SU-DHL-6 (cell line): Measurements from ENCODE around the gene NAA11.

ENCODE experiments used
- H2AFZ ChIP-seq: fragments of 200-600 bp; sonication (generic); 2 replicates; pipeline ENCODE4 v1.6.1; 2014; ENCODE audit warnings: low read depth, mild to moderate bottlenecking, moderate library complexity, mixed read lengths, antibody characterized with exemption, low read length; ENCODE audit not compliant: severe bottlenecking
- H3F3A ChIP-seq: fragments of 200-600 bp; shearing (Covaris generic); 2 replicates; pipeline ENCODE4 v1.6.0; 2016; ENCODE audit warnings: antibody characterized with exemption, mild to moderate bottlenecking; ENCODE audit not compliant: insufficient read depth
- H3K27ac ChIP-seq: fragments of 200-600 bp; sonication (generic); 2 replicates; pipeline ENCODE4 v1.5.1; 2016; ENCODE audit warnings: low read depth, mild to moderate bottlenecking, low read length, moderate library complexity, mixed read lengths
- H3K27me3 ChIP-seq: fragments of 200-600 bp; sonication (generic), shearing (Covaris generic); 2 replicates; pipeline ENCODE4 v1.6.0; 2014; ENCODE audit warnings: mild to moderate bottlenecking, low read length
- H3K36me3 ChIP-seq: fragments of 200-600 bp; sonication (generic); 2 replicates; pipeline ENCODE4 v1.6.1; 2014; ENCODE audit warnings: mild to moderate bottlenecking, low read length, mixed read lengths
- H3K4me2 ChIP-seq: fragments of 300-600, 200-600 bp; shearing (Covaris generic), sonication (generic); 2 replicates; pipeline ENCODE4 v1.6.0; 2014; ENCODE audit warnings: low read length, low read depth, mild to moderate bottlenecking; ENCODE audit not compliant: poor library complexity, severe bottlenecking
- H3K4me3 ChIP-seq: fragments of 200-600 bp; sonication (generic); 2 replicates; pipeline ENCODE4 v1.5.1; 2014; ENCODE audit warnings: antibody characterized with exemption, low read length, mild to moderate bottlenecking, mixed read lengths; ENCODE audit not compliant: insufficient read depth, poor library complexity, severe bottlenecking
- H3K79me2 ChIP-seq: fragments of 200-600 bp; sonication (generic); 2 replicates; pipeline ENCODE4 v1.6.1; 2014; ENCODE audit warnings: mild to moderate bottlenecking, low read length, moderate library complexity; ENCODE audit not compliant: insufficient read depth
- H3K9ac ChIP-seq: fragments of 200-600 bp; sonication (generic); 2 replicates; pipeline ENCODE4 v1.7.0; 2014; ENCODE audit warnings: mild to moderate bottlenecking, low read length
- H3K9me2 ChIP-seq: fragments of 200-600 bp; sonication (generic); replicated peaks from 2 replicates; pipeline ENCODE4 v1.6.1; 2014; ENCODE audit warnings: low read length; ENCODE audit not compliant: insufficient read depth
- H3K9me3 ChIP-seq: fragments of 200-600 bp; sonication (generic); 2 replicates; pipeline ENCODE4 v1.6.1; 2014; ENCODE audit warnings: low read length, mixed read lengths; ENCODE audit not compliant: insufficient read depth
- H4K20me1 ChIP-seq: fragments of 200-600 bp; sonication (generic); 2 replicates; pipeline ENCODE4 v1.6.1; 2014; ENCODE audit warnings: low read depth, mild to moderate bottlenecking, antibody characterized with exemption, low read length, moderate library complexity, mixed read lengths
- CTCF ChIP-seq: fragments of 200-600 bp; sonication (generic); IDR thresholded peaks from one replicate; pipeline ENCODE4 v1.5.1; 2017; ENCODE audit warnings: antibody characterized with exemption, mild to moderate bottlenecking, low read length, moderate library complexity; ENCODE audit not compliant: insufficient read depth, poor library complexity, severe bottlenecking
- EZH2phosphoT487 ChIP-seq: fragments of 200-600 bp; sonication (generic), shearing (Covaris generic); conservative IDR thresholded peaks from 2 replicates; pipeline ENCODE4 v1.6.1; 2018; ENCODE audit warnings: mild to moderate bottlenecking, antibody characterized with exemption, low read length, moderate library complexity, mixed read lengths

NAA11 gene

GRCh38 chr4:79325864-79326328 is at the start of gene NAA11:
TSS of gene NAA11 (minus strand) at chr4:79326061. CDS start at chr4:79325877, 184 bp downstream.
- no peak for TF ChIP-seq EZH2phosphoT487
- no peak for TF ChIP-seq CTCF
- Histone ChIP-seq H3K36me3 (no peaks in the 10 kb centered on the region), H3K79me2 (no peaks in the 10 kb centered on the region), H2AFZ (no peak within 1 kb of the TSS), H3K4me3 (no peak within 1 kb of the TSS), H3K9me2 (no peaks in the 10 kb centered on the region), H4K20me1 (no peaks in the 10 kb centered on the region), H3K27ac (no peak within 1 kb of the TSS), H3K27me3 (no peaks in the 10 kb centered on the region), H3F3A (no peaks in the 10 kb centered on the region), H3K9me3 (no peaks in the 10 kb centered on the region), H3K9ac (no peak within 1 kb of the TSS), H3K4me2 (no peak within 1 kb of the TSS)

GRCh38 chr4:79370026-79370425 is 44.2 kb upstream of the NAA11 start:
- no peaks in the 10 kb centered on the region for H3K9me2 ChIP-seq
- H3K4me2 ChIP-seq: no peak overlapping the region
- H3K79me2 ChIP-seq: no peaks in the 10 kb centered on the region
- H3F3A ChIP-seq: no peaks in the 10 kb centered on the region
- TF ChIP-seq CTCF (no peak), EZH2phosphoT487 (no peak)
- H3K27me3 ChIP-seq: no peaks in the 10 kb centered on the region
- H3K36me3 ChIP-seq: no peaks in the 10 kb centered on the region
- no peak overlapping the region for H3K9ac ChIP-seq
- no peaks in the 10 kb centered on the region for H4K20me1 ChIP-seq
- no peak overlapping the region for H3K27ac ChIP-seq
- no peak overlapping the region for H3K4me3 ChIP-seq
- H2AFZ ChIP-seq: no peak overlapping the region
- H3K9me3 ChIP-seq: no peaks in the 10 kb centered on the region

DNA sequence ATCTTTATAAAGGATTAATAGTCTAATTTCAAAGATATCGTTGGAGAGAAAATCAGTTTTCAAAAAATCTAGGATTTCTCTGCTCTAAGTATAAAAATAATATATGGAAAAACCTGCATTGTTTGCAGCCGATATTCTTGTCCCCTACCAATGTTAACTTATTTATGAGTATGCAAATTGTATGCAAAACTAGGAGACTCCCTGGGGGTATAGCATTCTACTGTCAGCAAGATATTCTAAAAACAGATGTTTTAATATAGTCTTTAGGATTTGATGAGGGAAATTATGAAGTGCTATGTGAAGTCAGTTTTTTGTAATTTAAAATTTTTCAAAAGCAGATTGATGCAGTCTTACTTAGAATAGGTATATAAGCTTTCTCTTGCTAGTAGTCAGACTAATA is 41.2 kb upstream of the NAA11 start:
- no peak overlapping the region for H3K4me2 ChIP-seq
- H3K79me2 ChIP-seq: no peaks in the 10 kb centered on the region
- no peaks in the 10 kb centered on the region for H3K9me2 ChIP-seq
- no peaks in the 10 kb centered on the region for H3K36me3 ChIP-seq
- no peak overlapping the region for H3K9ac ChIP-seq
- no peaks in the 10 kb centered on the region for H3F3A ChIP-seq
- H3K9me3 ChIP-seq: no peaks in the 10 kb centered on the region
- no peaks in the 10 kb centered on the region for H4K20me1 ChIP-seq
- no peak overlapping the region for H3K27ac ChIP-seq
- no peaks in the 10 kb centered on the region for H3K27me3 ChIP-seq
- no peak overlapping the region for H2AFZ ChIP-seq
- TF ChIP-seq CTCF: no peak
- H3K4me3 ChIP-seq: no peak overlapping the region

DNA sequence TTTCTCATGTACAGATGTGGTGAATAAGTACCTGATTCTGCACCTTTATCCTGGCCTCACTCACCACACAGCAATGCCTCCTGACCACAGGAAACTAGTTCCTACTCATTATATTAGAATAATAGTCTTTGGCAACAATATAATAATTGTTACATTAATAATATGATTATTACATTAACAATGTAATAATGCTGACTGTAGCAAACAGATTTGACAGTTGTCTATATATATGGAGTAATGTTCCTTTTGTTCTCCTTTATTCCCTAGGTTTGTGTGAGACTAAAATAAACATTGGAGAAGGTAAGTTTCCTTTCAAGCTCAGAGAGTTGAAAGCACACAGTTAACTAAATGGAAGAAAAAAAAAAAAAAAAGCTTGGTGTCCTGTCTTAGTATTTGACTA is 40.6 kb upstream of the NAA11 start:
- H2AFZ ChIP-seq: no peak overlapping the region
- H3K9me3 ChIP-seq: no peaks in the 10 kb centered on the region
- H3K4me2 ChIP-seq: no peak overlapping the region
- H3K27me3 ChIP-seq: no peaks in the 10 kb centered on the region
- no peaks in the 10 kb centered on the region for H3K9me2 ChIP-seq
- no peak overlapping the region for H3K4me3 ChIP-seq
- H3K36me3 ChIP-seq: no peaks in the 10 kb centered on the region
- no peaks in the 10 kb centered on the region for H3F3A ChIP-seq
- H3K79me2 ChIP-seq: no peaks in the 10 kb centered on the region
- no peaks in the 10 kb centered on the region for H4K20me1 ChIP-seq
- no peak for TF ChIP-seq EZH2phosphoT487
- no peak for TF ChIP-seq CTCF
- no peak overlapping the region for H3K9ac ChIP-seq
- H3K27ac ChIP-seq: no peak overlapping the region
